ENCODE results near the gene ZNF174.
A peak's percentile ranks its signal among the peaks of the same experiment; 100 is the strongest.

Gene ZNF174

GRCh38 chr16:3457434-3458252 lies 56.6 kb downstream of the ZNF174 start:
- no peak for TF ChIP-seq EZH2phosphoT487 (IDR thresholded peaks at IDR 0.05; ENCODE audit: borderline replicate concordance, low read length)
- peak; percentile 28 for TF ChIP-seq CTCF (IDR thresholded peaks at IDR 0.05; ENCODE audit: low read depth, low read length, poor library complexity, severe bottlenecking)
- Histone ChIP-seq H3K9me2 (replicated peaks; ENCODE audit: control insufficient read depth, low read length) (no peaks in the 10 kb centered on the region), H3F3A (ENCODE audit: control insufficient read depth, insufficient read depth) (peaks cover 5% of the 10 kb centered on the region), H3K4me2 (ENCODE audit: low read length) (peak overlapping the region; percentile 92), H3K27ac (ENCODE audit: low read depth, low read length) (peak overlapping the region; percentile 50), H3K9me3 (ENCODE audit: control insufficient read depth, insufficient read depth, low read length) (no peaks in the 10 kb centered on the region), H3K27me3 (ENCODE audit: control insufficient read depth, low read length) (no peaks in the 10 kb centered on the region), H3K36me3 (ENCODE audit: control insufficient read depth, low read length) (no peaks in the 10 kb centered on the region; the same call in none of the 2 replicates), H3K79me2 (ENCODE audit: control insufficient read depth, low read length) (peaks cover 50% of the 10 kb centered on the region), H3K4me3 (ENCODE audit: low read length) (peak overlapping the region; percentile 93), H3K4me1 (ENCODE audit: control insufficient read depth, low read length) (peaks cover 23% of the 10 kb centered on the region), H4K20me1 (ENCODE audit: control insufficient read depth, insufficient read depth, low read depth, low read length) (no peaks in the 10 kb centered on the region)

GRCh38 chr16:3458278-3458851 lies 57.4 kb downstream of the ZNF174 start:
- H3K9me2 ChIP-seq (replicated peaks; ENCODE audit: control insufficient read depth, low read length): no peaks in the 10 kb centered on the region
- peak overlapping the region; percentile 92 for H3K4me2 ChIP-seq (ENCODE audit: low read length)
- H3K4me1 ChIP-seq (ENCODE audit: control insufficient read depth, low read length): peaks cover 23% of the 10 kb centered on the region
- no peak overlapping the region for H3K27ac ChIP-seq (ENCODE audit: low read depth, low read length)
- no peak for TF ChIP-seq CTCF (IDR thresholded peaks at IDR 0.05; ENCODE audit: low read depth, low read length, poor library complexity, severe bottlenecking)
- no peak for TF ChIP-seq EZH2phosphoT487 (IDR thresholded peaks at IDR 0.05; ENCODE audit: borderline replicate concordance, low read length)
- no peaks in the 10 kb centered on the region for H3K9me3 ChIP-seq (ENCODE audit: control insufficient read depth, insufficient read depth, low read length)
- no peaks in the 10 kb centered on the region for H3K27me3 ChIP-seq (ENCODE audit: control insufficient read depth, low read length)
- H4K20me1 ChIP-seq (ENCODE audit: control insufficient read depth, insufficient read depth, low read depth, low read length): no peaks in the 10 kb centered on the region
- no peaks in the 10 kb centered on the region; the same call in none of the 2 replicates for H3K36me3 ChIP-seq (ENCODE audit: control insufficient read depth, low read length)
- H3F3A ChIP-seq (ENCODE audit: control insufficient read depth, insufficient read depth): peaks cover 5% of the 10 kb centered on the region
- H3K79me2 ChIP-seq (ENCODE audit: control insufficient read depth, low read length): peaks cover 57% of the 10 kb centered on the region
- peak overlapping the region; percentile 93 for H3K4me3 ChIP-seq (ENCODE audit: low read length)

GRCh38 chr16:3458852-3459361 lies 57.9 kb downstream of the ZNF174 start:
- peaks cover 62% of the 10 kb centered on the region for H3K79me2 ChIP-seq (ENCODE audit: control insufficient read depth, low read length)
- no peaks in the 10 kb centered on the region; the same call in none of the 2 replicates for H3K36me3 ChIP-seq (ENCODE audit: control insufficient read depth, low read length)
- no peaks in the 10 kb centered on the region for H3K27me3 ChIP-seq (ENCODE audit: control insufficient read depth, low read length)
- peak overlapping the region; percentile 92 for H3K4me2 ChIP-seq (ENCODE audit: low read length)
- H3K9me2 ChIP-seq (replicated peaks; ENCODE audit: control insufficient read depth, low read length): no peaks in the 10 kb centered on the region
- no peaks in the 10 kb centered on the region for H3K9me3 ChIP-seq (ENCODE audit: control insufficient read depth, insufficient read depth, low read length)
- peaks cover 23% of the 10 kb centered on the region for H3K4me1 ChIP-seq (ENCODE audit: control insufficient read depth, low read length)
- no peak overlapping the region for H3K27ac ChIP-seq (ENCODE audit: low read depth, low read length)
- no peaks in the 10 kb centered on the region for H4K20me1 ChIP-seq (ENCODE audit: control insufficient read depth, insufficient read depth, low read depth, low read length)
- peak overlapping the region; percentile 93 for H3K4me3 ChIP-seq (ENCODE audit: low read length)
- peaks cover 5% of the 10 kb centered on the region for H3F3A ChIP-seq (ENCODE audit: control insufficient read depth, insufficient read depth)
- TF ChIP-seq CTCF (IDR thresholded peaks at IDR 0.05; ENCODE audit: low read depth, low read length, poor library complexity, severe bottlenecking) (no peak), EZH2phosphoT487 (IDR thresholded peaks at IDR 0.05; ENCODE audit: borderline replicate concordance, low read length) (no peak)

All from DOHH2 (cell line).